AG04449 (cell line): ENCODE results near the gene TMC8.

Experiments used
- CTCF ChIA-PET: fragments of 350-600 bp; formaldehyde crosslinking; extraction: SDS; loops from one replicate; lab custom pipeline; 2021; ENCODE audit warnings: antibody characterized with exemption; lab: Yijun Ruan, JAX
- POLR2A ChIA-PET: fragments of 400-600, 350-600 bp; formaldehyde crosslinking; extraction: SDS; loops from one replicate; lab custom pipeline; 2020; ENCODE audit warnings: antibody characterized with exemption, inconsistent platforms; lab: Yijun Ruan, JAX
- DNase-seq: peaks from one replicate; pipeline ENCODE4 v3.0.0-alpha.2; 2010; ENCODE audit warnings: low read depth, low spot score
- H3K4me3 ChIP-seq: 2 replicates; pipeline ENCODE4 v1.5.1; 2011; ENCODE audit warnings: low read depth, mild to moderate bottlenecking, control low read depth, low read length
- CTCF ChIP-seq: IDR thresholded peaks from one replicate; pipeline ENCODE4 v1.5.1; 2011; ENCODE audit warnings: mild to moderate bottlenecking, moderate library complexity, low read length, control low read depth, inconsistent platforms; ENCODE audit not compliant: insufficient read depth; ENCODE audit errors: missing control alignments

TMC8 gene

DNA sequence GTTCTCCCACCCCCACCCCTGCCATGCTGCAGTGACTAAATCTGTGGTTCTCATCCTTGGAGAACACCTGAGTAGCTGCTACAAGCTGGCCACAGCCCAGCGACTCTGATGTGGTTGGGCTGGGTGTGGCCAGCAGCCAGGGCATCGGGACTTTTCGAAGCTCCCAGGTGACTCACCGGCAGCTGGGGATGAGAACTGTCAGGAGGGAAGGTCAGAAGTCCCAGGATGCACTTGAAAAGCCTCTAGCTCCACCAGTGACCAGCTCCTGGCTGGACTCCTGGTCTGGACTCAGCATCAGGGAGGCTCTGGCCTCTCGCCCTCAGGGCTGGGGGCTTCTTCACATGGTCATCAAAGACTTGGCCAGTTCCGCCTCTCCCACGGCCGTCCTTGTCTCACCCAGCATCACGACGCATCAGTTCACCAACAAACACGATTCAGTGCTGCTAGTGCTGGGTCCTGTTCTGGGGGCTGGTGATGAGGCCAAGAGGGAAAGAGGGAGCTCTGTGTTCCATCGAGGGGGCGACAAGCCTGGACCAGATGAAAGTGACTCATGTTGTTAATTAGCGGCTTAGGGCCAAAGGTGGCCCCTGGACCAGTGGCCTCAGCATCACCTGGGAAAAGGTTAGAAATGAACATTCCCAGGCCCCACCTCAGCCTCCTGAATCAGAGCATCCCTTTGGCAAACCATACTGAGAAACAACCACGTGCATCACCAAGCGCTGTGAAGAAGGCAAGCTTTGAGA, 11.7 kb downstream of the TMC8 start:
- no peak for TF ChIP-seq CTCF
- ChIA-PET CTCF (interaction anchor here (1.0 to 1.3 kb wide), 3 partner anchors 28 to 123 kb away, joined by 3 to 4 read pairs (median 3); no protein-coding TSS in a partner anchor), POLR2A (no interaction called here)
- no peak for DNase-seq
- no peak overlapping the region for H3K4me3 ChIP-seq

DNA sequence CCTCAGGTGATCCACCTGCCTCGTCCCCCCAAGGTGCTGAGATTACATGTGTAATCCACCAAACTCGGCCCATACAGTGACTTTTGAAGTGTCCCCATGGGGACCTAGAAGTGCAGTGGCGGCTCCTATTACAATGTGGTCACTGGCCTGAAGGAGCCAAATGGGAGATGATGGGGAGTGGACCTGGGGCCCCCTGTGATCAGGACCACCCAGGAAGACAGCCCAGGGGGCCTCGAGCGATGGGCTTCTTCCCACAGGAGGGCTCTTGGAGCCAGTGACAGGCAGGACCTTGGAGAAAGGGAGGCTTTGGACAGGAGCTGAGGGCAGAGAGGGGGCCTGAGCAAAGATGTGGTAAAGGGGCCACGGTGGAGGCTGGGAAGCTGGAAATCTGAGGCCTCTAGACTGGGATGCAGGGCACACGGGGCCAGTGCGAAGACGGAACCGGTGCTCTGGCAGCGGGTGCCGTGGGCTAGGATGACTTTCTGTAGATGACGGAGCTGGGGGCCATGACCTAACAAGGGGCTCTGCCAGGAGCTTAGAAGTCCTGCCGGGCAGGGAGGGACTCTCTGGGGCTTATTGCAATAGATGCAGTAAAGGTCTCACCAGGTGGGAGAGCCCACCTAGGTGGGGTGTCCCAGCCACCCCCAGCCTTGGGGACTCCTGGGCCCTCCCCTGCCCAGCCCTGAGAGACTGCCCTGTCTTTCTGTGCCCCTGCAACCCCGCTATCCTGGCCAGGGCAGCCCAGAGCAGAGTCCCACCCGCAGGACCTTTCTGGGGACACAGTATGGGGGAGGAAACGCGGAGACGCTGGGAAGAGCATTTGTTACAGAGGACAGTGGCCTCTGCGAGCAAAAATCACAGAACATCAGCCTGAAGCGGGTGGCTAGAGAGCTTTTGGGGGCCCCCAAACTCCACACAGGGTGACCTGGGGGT, 12.9 kb downstream of the TMC8 start:
- TF ChIP-seq CTCF: no peak
- ChIA-PET CTCF (interaction anchor here (0.7 to 1.6 kb wide), 4 partner anchors 9 to 33 kb away, joined by 3 to 8 read pairs (median 4); no protein-coding TSS in a partner anchor), POLR2A (no interaction called here)
- no peak for DNase-seq
- H3K4me3 ChIP-seq: no peak overlapping the region

- no peak overlapping the region for H3K4me3 ChIP-seq
- no peak for TF ChIP-seq CTCF
- no peak for DNase-seq
- POLR2A ChIA-PET: interaction anchor here (0.6 kb wide), 1 partner anchor 22 kb away, joined by 3 read pairs; no protein-coding TSS in a partner anchor
- CTCF ChIA-PET: interaction anchor here (0.7 to 1.6 kb wide), 3 partner anchors 10 to 32 kb away, joined by 3 to 8 read pairs (median 5); no protein-coding TSS in a partner anchor
These were observed 13.7 kb downstream of the TMC8 start for GRCh38 chr17:78144147-78144719.

GRCh38 chr17:78144736-78145641, 14.4 kb downstream of the TMC8 start:
- POLR2A ChIA-PET: interaction anchor here (0.6 kb wide), 1 partner anchor 21 kb away, joined by 3 read pairs; no protein-coding TSS in a partner anchor

More at GRCh38 chr17:78144736-78145641, 14.4 kb downstream of the TMC8 start:
- TF ChIP-seq CTCF: no peak
- DNase-seq: no peak
- CTCF ChIA-PET: interaction anchor here (1.6 kb wide), 1 partner anchor 11 kb away, joined by 8 read pairs; no protein-coding TSS in a partner anchor
- no peak overlapping the region for H3K4me3 ChIP-seq
